OCI-LY3 (cell line): ENCODE measurements around the gene HCRT.

Source experiments
- H2AFZ ChIP-seq: fragments of 200-600, 300-600 bp; shearing (Covaris generic); 2 replicates; pipeline ENCODE4 v1.6.0; 2014; ENCODE audit warnings: antibody characterized with exemption, low read depth, low read length
- H3K27ac ChIP-seq: fragments of 200-600, 300-600 bp; sonication (generic); 2 replicates; pipeline ENCODE4 v1.5.1; 2014; ENCODE audit warnings: mild to moderate bottlenecking, low read length, moderate library complexity, mixed read lengths
- H3K27me3 ChIP-seq: fragments of 200-600, 300-600 bp; sonication (generic); 2 replicates; pipeline ENCODE4 v1.6.1; 2014; ENCODE audit warnings: low read depth, low read length, mixed read lengths
- H3K36me3 ChIP-seq: fragments of 200-600, 300-600 bp; sonication (generic); replicated peaks from 2 replicates; pipeline ENCODE3; 2014; ENCODE audit warnings: low read depth, low read length, mixed read lengths
- H3K4me1 ChIP-seq: fragments of 300-600, 200-600 bp; sonication (generic); 2 replicates; pipeline ENCODE4 v1.6.1; 2014; ENCODE audit warnings: low read length, mixed read lengths
- H3K4me2 ChIP-seq: fragments of 200-600, 300-600 bp; sonication (generic); 2 replicates; pipeline ENCODE4 v1.6.1; 2014; ENCODE audit warnings: low read length, mixed read lengths
- H3K4me3 ChIP-seq: fragments of 300-600, 200-600 bp; sonication (generic); 2 replicates; pipeline ENCODE4 v1.5.1; 2014; ENCODE audit warnings: antibody characterized with exemption, mild to moderate bottlenecking, low read length, moderate library complexity
- H3K79me2 ChIP-seq: fragments of 300-600, 200-600 bp; shearing (Covaris generic); 2 replicates; pipeline ENCODE4 v1.6.1; 2014; ENCODE audit warnings: mild to moderate bottlenecking, low read length, mixed read lengths
- H3K9ac ChIP-seq: fragments of 300-600, 200-600 bp; shearing (Covaris generic); 2 replicates; pipeline ENCODE4 v1.6.0; 2014; ENCODE audit warnings: mild to moderate bottlenecking, low read length, moderate library complexity
- H3K9me3 ChIP-seq: fragments of 200-600, 300-600 bp; shearing (Covaris generic); 2 replicates; pipeline ENCODE4 v1.6.1; 2014; ENCODE audit warnings: low read length, mixed read lengths; ENCODE audit not compliant: insufficient read depth
- H4K20me1 ChIP-seq: fragments of 200-600, 300-600 bp; sonication (generic); 2 replicates; pipeline ENCODE4 v1.6.1; 2016; ENCODE audit warnings: low read length, mixed read lengths; ENCODE audit not compliant: insufficient read depth
- CTCF ChIP-seq: fragments of 200-600, 300-600 bp; sonication (generic); IDR thresholded peaks from 2 replicates; pipeline ENCODE4 v1.5.1; 2014; ENCODE audit warnings: antibody characterized with exemption, low read length, low read depth
- EZH2phosphoT487 ChIP-seq: fragments of 200-600 bp; shearing (Covaris generic); IDR thresholded peaks from 2 replicates; pipeline ENCODE4 v1.6.1; 2018; ENCODE audit warnings: antibody characterized with exemption, mixed run types, low read depth

HCRT gene

GRCh38 chr17:42203354-42203753 lies 18.1 kb upstream of the HCRT start:
- peaks cover 44% of the 10 kb centered on the region for H3K36me3 ChIP-seq
- TF ChIP-seq EZH2phosphoT487 = no peak
- no peak for TF ChIP-seq CTCF
- no peaks in the 10 kb centered on the region for H3K9me3 ChIP-seq
- H3K27ac ChIP-seq = no peak overlapping the region
- no peaks in the 10 kb centered on the region for H4K20me1 ChIP-seq
- peaks cover 17% of the 10 kb centered on the region for H3K4me1 ChIP-seq
- no peak overlapping the region for H3K4me3 ChIP-seq
- no peak overlapping the region for H3K4me2 ChIP-seq
- H3K9ac ChIP-seq = no peak overlapping the region
- no peak overlapping the region for H2AFZ ChIP-seq
- H3K27me3 ChIP-seq = no peaks in the 10 kb centered on the region
- no peaks in the 10 kb centered on the region for H3K79me2 ChIP-seq

GRCh38 chr17:42202696-42203095 lies 17.4 kb upstream of the HCRT start:
- Histone ChIP-seq H3K79me2 (no peaks in the 10 kb centered on the region), H3K9me3 (no peaks in the 10 kb centered on the region), H3K4me2 (no peak overlapping the region)

GRCh38 chr17:42202159-42202558 lies 16.9 kb upstream of the HCRT start:
- no peak overlapping the region for H3K27ac ChIP-seq
- H3K4me3 ChIP-seq = no peak overlapping the region
- H3K79me2 ChIP-seq = no peaks in the 10 kb centered on the region
- H3K4me1 ChIP-seq = peaks cover 18% of the 10 kb centered on the region
- H3K36me3 ChIP-seq = peaks cover 41% of the 10 kb centered on the region
- TF ChIP-seq EZH2phosphoT487 (no peak), CTCF (no peak)
- H3K4me2 ChIP-seq = no peak overlapping the region
- H3K9me3 ChIP-seq = no peaks in the 10 kb centered on the region
- no peak overlapping the region for H3K9ac ChIP-seq
- no peaks in the 10 kb centered on the region for H4K20me1 ChIP-seq
- no peak overlapping the region for H2AFZ ChIP-seq
- no peaks in the 10 kb centered on the region for H3K27me3 ChIP-seq

More at GRCh38 chr17:42202696-42203095, 17.4 kb upstream of the HCRT start:
- peaks cover 46% of the 10 kb centered on the region for H3K36me3 ChIP-seq
- H3K4me1 ChIP-seq = peaks cover 18% of the 10 kb centered on the region
- H3K4me3 ChIP-seq = no peak overlapping the region
- H3K27me3 ChIP-seq = no peaks in the 10 kb centered on the region
- no peaks in the 10 kb centered on the region for H4K20me1 ChIP-seq
- TF ChIP-seq EZH2phosphoT487 = no peak
- no peak for TF ChIP-seq CTCF
- no peak overlapping the region for H3K9ac ChIP-seq
- H3K27ac ChIP-seq = no peak overlapping the region
- H2AFZ ChIP-seq = no peak overlapping the region

- Histone ChIP-seq H3K4me2 (no peak overlapping the region), H2AFZ (no peak overlapping the region), H3K9ac (no peak overlapping the region), H3K36me3 (peaks cover 40% of the 10 kb centered on the region), H4K20me1 (no peaks in the 10 kb centered on the region), H3K79me2 (no peaks in the 10 kb centered on the region), H3K27me3 (no peaks in the 10 kb centered on the region), H3K4me1 (peaks cover 18% of the 10 kb centered on the region), H3K27ac (no peak overlapping the region), H3K9me3 (no peaks in the 10 kb centered on the region), H3K4me3 (no peak overlapping the region)
- TF ChIP-seq CTCF = no peak
- TF ChIP-seq EZH2phosphoT487 = no peak
Measured at GRCh38 chr17:42201458-42201772, 16.2 kb upstream of the HCRT start.
